T-helper 17 cell (primary cell): ENCODE data around the gene CDT1. TPM values are rescaled to one million over a fixed set of nuclear protein-coding genes. Genes with fewer than 3 reads are reported as not detected.

Experiments
- ATAC-seq: fragments of 150-1000 bp; cut with Tn5 transposase; 2 replicates; pipeline ENCODE4 v1.10.0; 2021; ENCODE audit warnings: mild to moderate bottlenecking, moderate library complexity
- DNase-seq, 3 donors: peaks; one replicate each; pipeline versions ENCODE4 v3.0.0 to v3.0.0-alpha.2; 2020 to 2021
- H3K9me3 ChIP-seq: one replicate; pipeline ENCODE4 v1.7.0; 2013; ENCODE audit warnings: low read length, mild to moderate bottlenecking; ENCODE audit not compliant: control insufficient read depth, poor library complexity, severe bottlenecking
- H3K27ac Mint-ChIP-seq: one replicate; pipeline ENCODE4 v1.8.0; 2022; ENCODE audit warnings: mild to moderate bottlenecking, moderate library complexity, mixed read lengths
- H3K27me3 Mint-ChIP-seq: one replicate; pipeline ENCODE4 v1.8.0; 2022; ENCODE audit warnings: mixed read lengths
- H3K36me3 Mint-ChIP-seq: one replicate; pipeline ENCODE4 v1.8.0; 2022; ENCODE audit warnings: low read depth, mixed read lengths
- H3K4me1 Mint-ChIP-seq: one replicate; pipeline ENCODE4 v1.8.0; 2022; ENCODE audit warnings: mild to moderate bottlenecking, mixed read lengths
- H3K4me3 Mint-ChIP-seq: one replicate; pipeline ENCODE4 v1.8.0; 2022; ENCODE audit warnings: mild to moderate bottlenecking, moderate library complexity, mixed read lengths
- total RNA-seq, 4 donors: library from RNA in 2 of 4; stranded (reverse) in 2 of 4; gene quantifications; one replicate each; pipeline ENCODE4 v1.2.3 and lab custom pipeline; 2022 to 2026

Gene CDT1
- total RNA-seq, 2 donors from 2014 or later = 0.42 to 1.3 TPM

DNA sequence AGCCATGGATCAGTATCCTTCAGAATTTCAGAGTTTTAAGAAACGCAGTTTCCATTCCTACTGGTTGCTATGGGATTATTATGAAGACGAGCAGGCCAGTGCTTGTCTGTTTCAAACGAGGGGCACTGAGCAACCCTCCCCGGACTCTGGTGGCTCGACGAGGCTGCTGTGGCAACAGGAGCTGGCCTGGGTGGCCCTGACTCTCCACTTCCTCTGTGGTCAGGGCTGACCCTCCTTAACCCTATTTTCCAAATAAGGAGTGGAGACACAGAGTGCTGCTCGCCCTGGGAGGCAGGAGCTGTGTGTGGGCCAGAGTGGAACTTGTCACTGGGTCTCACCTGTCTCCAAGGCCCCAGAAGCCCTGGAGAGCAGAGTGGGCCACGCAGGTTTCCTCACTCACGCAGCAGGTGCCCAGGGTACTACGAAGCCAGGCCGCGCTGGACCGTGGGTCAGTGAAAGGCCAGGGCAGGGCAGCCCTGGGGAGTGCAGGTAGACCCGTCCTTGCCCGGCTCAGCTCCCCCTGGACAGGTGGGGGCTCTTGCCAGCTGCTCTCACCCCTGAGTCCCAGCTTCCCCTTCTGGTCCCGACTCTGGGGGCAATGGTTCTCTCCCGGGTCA, 49.8 kb downstream of the CDT1 start:
- ATAC-seq (no peak), DNase-seq (no peak)
- H3K27ac Mint-ChIP-seq = peak overlapping the region; percentile 21
- peaks cover 5% of the 10 kb centered on the region for H3K36me3 Mint-ChIP-seq
- peaks cover 20% of the 10 kb centered on the region for H3K4me1 Mint-ChIP-seq
- no peaks in the 10 kb centered on the region for H3K9me3 ChIP-seq
- no peaks in the 10 kb centered on the region for H3K27me3 Mint-ChIP-seq
- no peak overlapping the region for H3K4me3 Mint-ChIP-seq

DNA sequence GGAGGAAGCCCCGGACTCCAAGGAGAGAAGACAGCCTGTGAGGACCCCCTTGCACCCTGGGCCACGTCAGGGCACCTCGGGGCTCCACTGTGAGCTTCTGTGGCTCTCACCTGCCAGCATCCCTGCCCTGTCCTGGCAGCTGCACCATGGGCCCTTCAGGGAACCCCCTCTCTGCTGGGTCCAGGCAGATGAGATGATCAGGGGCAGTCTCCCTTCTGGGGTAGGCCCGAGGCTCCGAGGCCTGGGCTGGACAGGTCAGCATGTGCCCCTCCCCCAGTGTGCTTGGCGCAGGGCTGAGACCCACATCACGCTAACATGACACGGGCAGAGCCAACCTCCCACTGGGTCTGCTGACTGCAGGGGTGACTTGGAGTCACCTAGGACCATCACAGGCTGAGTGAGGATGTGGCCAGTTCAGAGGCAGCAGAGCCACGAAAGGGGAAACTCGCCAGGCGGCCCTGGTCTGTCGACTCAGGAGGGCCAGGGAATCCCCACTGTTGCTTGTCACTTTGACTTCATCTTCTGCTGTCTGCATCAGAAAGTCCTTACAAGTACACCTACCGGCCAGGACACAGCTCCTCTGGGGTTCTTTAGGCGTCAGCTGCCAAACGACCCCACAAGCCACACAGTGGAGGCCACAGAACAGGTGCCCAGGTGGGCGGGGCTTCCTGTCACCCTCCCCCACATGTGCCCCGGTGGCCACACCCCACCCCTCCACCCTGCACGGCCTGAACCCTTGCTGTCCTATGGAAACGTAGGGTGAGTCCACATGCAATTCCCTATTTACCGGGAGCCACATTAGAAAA, 50.9 kb downstream of the CDT1 start:
- Mint-ChIP-seq H3K27ac (peak overlapping the region; percentile 88), H3K36me3 (peaks cover 5% of the 10 kb centered on the region), H3K4me1 (peaks cover 23% of the 10 kb centered on the region), H3K4me3 (peak overlapping the region; percentile 85), H3K27me3 (no peaks in the 10 kb centered on the region)
- DNase-seq (peak in 1 of 3 donors; percentile 12), ATAC-seq (peak; percentile 24)
- H3K9me3 ChIP-seq = no peaks in the 10 kb centered on the region

DNA sequence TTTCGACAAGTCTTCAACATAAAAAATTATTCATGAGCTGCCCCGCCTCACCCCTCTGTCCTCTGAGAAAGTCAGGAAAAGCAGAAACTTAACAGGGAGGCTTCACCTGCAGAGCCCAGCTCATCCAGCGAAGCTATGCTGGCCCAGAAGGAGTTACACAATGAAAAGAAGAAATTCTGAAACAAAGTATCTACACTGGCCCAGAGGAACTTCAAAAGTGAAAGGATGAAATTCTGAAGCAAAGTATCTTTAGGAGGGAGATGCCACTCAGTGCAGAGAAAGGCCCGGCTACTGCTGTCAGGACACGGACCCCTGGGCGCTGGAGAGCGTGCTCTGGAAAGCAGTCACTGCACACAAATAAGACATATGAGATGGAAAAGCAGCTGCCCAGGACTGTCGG, 51.6 kb downstream of the CDT1 start:
- ATAC-seq = no peak
- H3K36me3 Mint-ChIP-seq = peaks cover 5% of the 10 kb centered on the region
- no peak for DNase-seq
- no peaks in the 10 kb centered on the region for H3K27me3 Mint-ChIP-seq
- H3K9me3 ChIP-seq = no peaks in the 10 kb centered on the region
- H3K4me3 Mint-ChIP-seq = peak overlapping the region; percentile 85
- peaks cover 23% of the 10 kb centered on the region for H3K4me1 Mint-ChIP-seq
- peak overlapping the region; percentile 88 for H3K27ac Mint-ChIP-seq

DNA sequence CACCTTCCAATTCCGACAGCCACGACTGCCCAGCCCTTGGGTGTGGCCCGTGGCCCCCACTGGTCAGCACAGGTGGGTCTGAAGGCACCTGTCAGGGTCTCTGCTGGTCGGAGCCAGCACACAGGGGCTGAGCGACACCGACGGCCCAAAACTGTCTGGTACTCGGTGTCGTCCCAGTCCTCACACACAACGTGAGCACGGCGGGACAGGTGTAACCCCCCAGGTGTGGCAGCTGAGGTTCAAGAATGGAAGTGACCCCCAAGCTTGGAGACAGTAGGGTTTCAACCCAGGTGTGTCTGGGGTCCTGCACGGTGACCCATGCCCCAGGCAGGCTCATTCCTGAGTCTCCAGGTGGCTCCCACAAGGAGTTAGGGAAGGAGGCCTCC, 52.1 kb downstream of the CDT1 start:
- Mint-ChIP-seq H3K4me1 (peaks cover 23% of the 10 kb centered on the region), H3K27ac (peak overlapping the region; percentile 88), H3K27me3 (no peaks in the 10 kb centered on the region), H3K36me3 (peaks cover 5% of the 10 kb centered on the region), H3K4me3 (peak overlapping the region; percentile 85)
- DNase-seq (no peak), ATAC-seq (no peak)
- no peaks in the 10 kb centered on the region for H3K9me3 ChIP-seq

- DNase-seq (peak in 1 of 3 donors; percentile 20), ATAC-seq (peak; percentile 39)
- H3K4me3 Mint-ChIP-seq = peak overlapping the region; percentile 85
- H3K4me1 Mint-ChIP-seq = peaks cover 23% of the 10 kb centered on the region
- H3K36me3 Mint-ChIP-seq = peaks cover 7% of the 10 kb centered on the region
- H3K27ac Mint-ChIP-seq = peak overlapping the region; percentile 88
- no peaks in the 10 kb centered on the region for H3K9me3 ChIP-seq
- H3K27me3 Mint-ChIP-seq = no peaks in the 10 kb centered on the region
Measured at GRCh38 chr16:88856122-88856827, 52.7 kb downstream of the CDT1 start.

GRCh38 chr16:88856828-88857727, 53.5 kb downstream of the CDT1 start, which contains the start of the genes GALNS and TRAPPC2L:
Gene GALNS, minus strand, starts transcription at chr16:88856947. Its CDS starts 70 bp downstream, at chr16:88856877.
Gene TRAPPC2L, plus strand, starts transcription at chr16:88857127. Its CDS starts 24 bp downstream, at chr16:88857151.
- Mint-ChIP-seq H3K4me1 (peaks cover 23% of the 10 kb centered on the region), H3K36me3 (peaks cover 7% of the 10 kb centered on the region), H3K4me3 (peak within 1 kb of the TSS; percentile 100), H3K27me3 (no peaks in the 10 kb centered on the region), H3K27ac (peak within 1 kb of the TSS; percentile 98)
- no peaks in the 10 kb centered on the region for H3K9me3 ChIP-seq
- DNase-seq (peak; percentile 97 to 100 (median 99)), ATAC-seq (peak; percentile 91)

DNA sequence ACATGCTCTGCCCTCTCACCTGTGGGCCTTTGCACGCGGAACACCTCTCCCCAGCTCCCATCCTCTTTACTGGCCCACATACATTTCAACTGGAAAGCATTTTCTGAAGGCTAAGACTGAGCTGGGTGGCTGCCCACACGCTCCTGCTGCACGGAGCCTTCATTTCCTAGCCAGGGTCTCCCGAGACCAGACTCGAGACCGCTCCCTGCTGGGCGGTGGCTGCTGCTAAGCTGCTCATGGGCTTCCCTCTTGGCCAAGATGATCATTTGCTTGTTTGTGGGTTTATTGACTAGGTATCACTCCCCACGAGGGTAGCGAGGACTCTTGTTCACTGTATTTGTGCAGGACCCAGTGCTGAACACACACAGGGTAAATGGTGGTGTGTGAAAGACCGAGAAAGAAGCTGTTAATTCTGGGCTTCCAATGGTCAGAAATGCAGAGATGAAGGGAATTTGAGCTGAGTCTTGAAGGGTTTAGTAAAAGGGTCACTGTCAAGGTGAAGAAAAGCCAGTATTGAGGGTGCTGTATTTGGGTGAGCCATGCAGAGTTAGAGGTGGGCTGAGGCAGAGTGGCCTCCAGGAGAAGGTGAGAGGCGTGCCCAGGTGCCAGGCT, 54.2 kb downstream of the CDT1 start:
- H3K36me3 Mint-ChIP-seq = peaks cover 7% of the 10 kb centered on the region
- H3K27me3 Mint-ChIP-seq = no peaks in the 10 kb centered on the region
- peak overlapping the region; percentile 98 for H3K27ac Mint-ChIP-seq
- ATAC-seq (peak; percentile 59), DNase-seq (peak; percentile 47 to 68 (median 55))
- H3K9me3 ChIP-seq = no peaks in the 10 kb centered on the region
- H3K4me3 Mint-ChIP-seq = peak overlapping the region; percentile 100
- H3K4me1 Mint-ChIP-seq = peaks cover 21% of the 10 kb centered on the region

Other genes starting within 250 kb of the CDT1 start
- 100 to 1,000 TPM; 100 to 141 TPM for gene ZC3H18, start 233.4 kb upstream of the CDT1 start, total RNA-seq
- under 1 TPM; 0.65 to 0.86 TPM for gene IL17C, start 165.2 kb upstream of the CDT1 start, total RNA-seq
- gene CYBA, start 152.7 kb upstream of the CDT1 start, total RNA-seq = 100 to 1,000 TPM; 346 to 383 TPM
- gene MVD, start 140.7 kb upstream of the CDT1 start, total RNA-seq = 10 to 100 TPM; 40.4 to 72.8 TPM
- gene SNAI3, start 117.3 kb upstream of the CDT1 start, total RNA-seq = 10 to 100 TPM in 1 of 2 donors, 1 to 10 TPM in 1; 7.7 to 10.2 TPM
- gene RNF166, start 97.4 kb upstream of the CDT1 start, total RNA-seq = 100 to 1,000 TPM; 235 to 398 TPM
- gene CTU2, start 97.3 kb upstream of the CDT1 start, total RNA-seq = 10 to 100 TPM; 22.4 to 33.6 TPM
- 100 to 1,000 TPM; 272 to 318 TPM for gene PIEZO1, start 18.6 kb upstream of the CDT1 start, total RNA-seq
- 100 to 1,000 TPM; 130 to 158 TPM for gene APRT, start 8.1 kb downstream of the CDT1 start, total RNA-seq
- gene GALNS, start 53.2 kb downstream of the CDT1 start, total RNA-seq = 10 to 100 TPM; 37.2 to 38.6 TPM
- 10 to 100 TPM; 33.5 to 43.0 TPM for gene TRAPPC2L, start 53.3 kb downstream of the CDT1 start, total RNA-seq
- not detected for gene PABPN1L, start 62.9 kb downstream of the CDT1 start, total RNA-seq
- gene CBFA2T3, start 173.4 kb downstream of the CDT1 start, total RNA-seq = 1 to 10 TPM; 3.2 to 4.4 TPM